GM21737 (cell line): ENCODE results near the gene CCDC6.
"Not testable (repeated sequence)": the region's sequence is repeated elsewhere in the genome, so short reads cannot be mapped to it uniquely, and the experiment has no call there.

Source experiments
- ATAC-seq: cut with Tn5 transposase; IDR thresholded peaks from one replicate; pipeline ENCODE4 v1.9.1; 2021; ENCODE audit warnings: mild to moderate bottlenecking, moderate library complexity; ENCODE audit not compliant: unreplicated experiment

The CCDC6 gene

GRCh38 chr10:59881640-59882039 is 24.7 kb downstream of the CCDC6 start:
- no peak for ATAC-seq

GRCh38 chr10:59880971-59881510 is 25.3 kb downstream of the CCDC6 start:
- peak; percentile 68 for ATAC-seq

GRCh38 chr10:59880019-59880717 is 26.2 kb downstream of the CCDC6 start:
- ATAC-seq, result no peak

GRCh38 chr10:59879363-59879913 is 26.9 kb downstream of the CCDC6 start:
- peak; percentile 32 for ATAC-seq

GRCh38 chr10:59878915-59879314 is 27.4 kb downstream of the CCDC6 start:
- no peak for ATAC-seq

GRCh38 chr10:59878289-59878688 is 28.1 kb downstream of the CCDC6 start:
- ATAC-seq, result no peak

GRCh38 chr10:59877191-59877671 is 29.1 kb downstream of the CCDC6 start:
- no peak for ATAC-seq

- no peak for ATAC-seq
Observed at GRCh38 chr10:59876695-59877094, 29.7 kb downstream of the CCDC6 start.

GRCh38 chr10:59876208-59876607 is 30.1 kb downstream of the CCDC6 start:
- not testable (repeated sequence) for ATAC-seq

- peak; percentile 50 for ATAC-seq
Observed at GRCh38 chr10:59873896-59874295, 32.5 kb downstream of the CCDC6 start.

GRCh38 chr10:59872892-59873463 is 33.4 kb downstream of the CCDC6 start:
- no peak for ATAC-seq

- ATAC-seq, result no peak
Observed at GRCh38 chr10:59870152-59870551, 36.2 kb downstream of the CCDC6 start.

GRCh38 chr10:59869594-59869940 is 36.8 kb downstream of the CCDC6 start:
- no peak for ATAC-seq

- no peak for ATAC-seq
Observed at GRCh38 chr10:59868696-59869593, 37.4 kb downstream of the CCDC6 start.

GRCh38 chr10:59867590-59867989 is 38.8 kb downstream of the CCDC6 start:
- no peak for ATAC-seq

GRCh38 chr10:59865101-59865500 is 41.3 kb downstream of the CCDC6 start:
- peak; percentile 68 for ATAC-seq

GRCh38 chr10:59864141-59864962 is 42.0 kb downstream of the CCDC6 start:
- no peak for ATAC-seq

GRCh38 chr10:59859570-59859969 is 46.8 kb downstream of the CCDC6 start:
- ATAC-seq, result no peak

GRCh38 chr10:59857921-59858320 is 48.4 kb downstream of the CCDC6 start:
- no peak for ATAC-seq

- ATAC-seq, result no peak
Observed at GRCh38 chr10:59857049-59857448, 49.3 kb downstream of the CCDC6 start.
